HFF-Myc (cell line): Measurements from ENCODE around the gene CADM2.

ENCODE experiments used
- DNase-seq: peaks from one replicate; pipeline ENCODE4 v3.0.0-alpha.2; 2011; ENCODE audit warnings: low read depth; ENCODE audit errors: extremely low read depth
- H3K4me3 ChIP-seq: replicated peaks from 2 replicates; pipeline ENCODE4 v1.5.1; 2011; ENCODE audit warnings: low read depth, mild to moderate bottlenecking, control low read depth, low read length
- CTCF ChIP-seq: IDR thresholded peaks from 2 replicates; pipeline ENCODE4 v1.5.1; 2012; ENCODE audit warnings: mild to moderate bottlenecking, low read depth, low read length, control low read depth; ENCODE audit errors: missing control alignments

Gene CADM2

GRCh38 chr3:85020828-85021227 is 62.0 kb downstream of the CADM2 start:
- no peak overlapping the region for H3K4me3 ChIP-seq

GRCh38 chr3:85030052-85030451 is 71.3 kb downstream of the CADM2 start:
- no peak for TF ChIP-seq CTCF
- H3K4me3 ChIP-seq, result no peak overlapping the region
- DNase-seq, result no peak

More at GRCh38 chr3:85020828-85021227, 62.0 kb downstream of the CADM2 start:
- TF ChIP-seq CTCF, result no peak
- DNase-seq, result no peak

- no peak overlapping the region for H3K4me3 ChIP-seq
- DNase-seq, result no peak
- no peak for TF ChIP-seq CTCF
These were observed 78.4 kb downstream of the CADM2 start for GRCh38 chr3:85037203-85037602.

GRCh38 chr3:85041001-85041400 is 82.2 kb downstream of the CADM2 start:
- no peak for TF ChIP-seq CTCF
- H3K4me3 ChIP-seq, result no peak overlapping the region
- no peak for DNase-seq

GRCh38 chr3:85041562-85042055 is 82.8 kb downstream of the CADM2 start:
- no peak for TF ChIP-seq CTCF
- no peak for DNase-seq
- H3K4me3 ChIP-seq, result no peak overlapping the region

- H3K4me3 ChIP-seq, result no peak overlapping the region
- TF ChIP-seq CTCF, result no peak
- no peak for DNase-seq
These were observed 92.0 kb downstream of the CADM2 start for GRCh38 chr3:85050821-85051220.

GRCh38 chr3:85051786-85052185 is 93.0 kb downstream of the CADM2 start:
- no peak for DNase-seq
- no peak overlapping the region for H3K4me3 ChIP-seq
- no peak for TF ChIP-seq CTCF
